NT2/D1 (cell line): ENCODE measurements around the gene ARSG.

Source experiments
- SUZ12 ChIP-seq: IDR thresholded peaks from 2 replicates; pipeline ENCODE4 v1.6.1; 2011; ENCODE audit not compliant: insufficient read length, insufficient read depth; ENCODE audit errors: extremely low read depth
- YY1 ChIP-seq: IDR thresholded peaks from 2 replicates; pipeline ENCODE4 v1.6.1; 2011; ENCODE audit not compliant: insufficient read length, insufficient read depth
- ZNF274 ChIP-seq: IDR thresholded peaks from 2 replicates; pipeline ENCODE4 v1.6.1; 2011; ENCODE audit warnings: mild to moderate bottlenecking, low read depth, low read length

- TF ChIP-seq YY1 (no peak), ZNF274 (no peak), SUZ12 (no peak)
These were observed 108.5 kb downstream of the ARSG start for GRCh38 chr17:68399638-68400403.
